ENCODE data around the gene ANKRD33.

The ANKRD33 gene

GRCh38 chr12:51904951-51905470 lies 17.1 kb downstream of the ANKRD33 start:
- DNase-seq (ENCODE audit: low spot score): no peak

- DNase-seq (ENCODE audit: low spot score): no peak
Measured at GRCh38 chr12:51905471-51906429, 17.8 kb downstream of the ANKRD33 start.

GRCh38 chr12:51906430-51907082 lies 18.7 kb downstream of the ANKRD33 start:
- no peak for DNase-seq (ENCODE audit: low spot score)

GRCh38 chr12:51907083-51907855 lies 19.4 kb downstream of the ANKRD33 start, which contains the start of gene ACVRL1:
Gene ACVRL1, plus strand, starts transcription at chr12:51907504. Its CDS starts 4,971 bp downstream, at chr12:51912475.
- DNase-seq (ENCODE audit: low spot score): no peak

- no peak for DNase-seq (ENCODE audit: low spot score)
Measured at GRCh38 chr12:51907856-51908425, 20.0 kb downstream of the ANKRD33 start.

- no peak for DNase-seq (ENCODE audit: low spot score)
Measured at GRCh38 chr12:51908876-51909592, 21.1 kb downstream of the ANKRD33 start.

- DNase-seq (ENCODE audit: low spot score): no peak
Measured at GRCh38 chr12:51910168-51910567, 22.3 kb downstream of the ANKRD33 start.

- DNase-seq (ENCODE audit: low spot score): no peak
Measured at GRCh38 chr12:51910691-51911090, 22.8 kb downstream of the ANKRD33 start.

- DNase-seq (ENCODE audit: low spot score): no peak
Measured at GRCh38 chr12:51911307-51911706, 23.4 kb downstream of the ANKRD33 start.

GRCh38 chr12:51911788-51912711 lies 24.1 kb downstream of the ANKRD33 start:
- DNase-seq (ENCODE audit: low spot score): no peak

GRCh38 chr12:51913071-51914033 lies 25.4 kb downstream of the ANKRD33 start:
- DNase-seq (ENCODE audit: low spot score): no peak

GRCh38 chr12:51914034-51914923 lies 26.4 kb downstream of the ANKRD33 start:
- DNase-seq (ENCODE audit: low spot score): no peak

GRCh38 chr12:51915003-51915625 lies 27.2 kb downstream of the ANKRD33 start:
- DNase-seq (ENCODE audit: low spot score): no peak

GRCh38 chr12:51915951-51916350 lies 28.0 kb downstream of the ANKRD33 start:
- no peak for DNase-seq (ENCODE audit: low spot score)

GRCh38 chr12:51917041-51917590 lies 29.2 kb downstream of the ANKRD33 start:
- DNase-seq (ENCODE audit: low spot score): no peak

- DNase-seq (ENCODE audit: low spot score): no peak
Measured at GRCh38 chr12:51917746-51918453, 30.0 kb downstream of the ANKRD33 start.
